Tibial nerve (tissue), 3 donors: ENCODE data around the gene FGF6.

Experiments
- CTCF ChIP-seq, 5 experiments: fragments of 200-600 bp in 3 of 5; fragments of 450-650 bp in 2 of 5; sonication (generic) in 3 of 5; IDR thresholded peaks; one replicate each; pipeline ENCODE4 v1.5.1; 2016 to 2019; ENCODE audit warnings: antibody characterized with exemption in 5 of 5, mild to moderate bottlenecking in 3 of 5, moderate library complexity in 2 of 5
- POLR2A ChIP-seq, 2 donors: fragments of 450-650 bp; IDR thresholded peaks; one replicate each; pipeline ENCODE4 v1.6.1; 2017; ENCODE audit warnings: antibody characterized with exemption in 2 of 2, mild to moderate bottlenecking in 2 of 2, moderate library complexity in 2 of 2

- TF ChIP-seq CTCF (IDR thresholded peaks at IDR 0.05) (no peak), POLR2A (IDR thresholded peaks at IDR 0.05) (no peak)
Observed at GRCh38 chr12:4441355-4442335, 4.0 kb downstream of the FGF6 start.
